ENCODE results near the gene SPI1.

DNA sequence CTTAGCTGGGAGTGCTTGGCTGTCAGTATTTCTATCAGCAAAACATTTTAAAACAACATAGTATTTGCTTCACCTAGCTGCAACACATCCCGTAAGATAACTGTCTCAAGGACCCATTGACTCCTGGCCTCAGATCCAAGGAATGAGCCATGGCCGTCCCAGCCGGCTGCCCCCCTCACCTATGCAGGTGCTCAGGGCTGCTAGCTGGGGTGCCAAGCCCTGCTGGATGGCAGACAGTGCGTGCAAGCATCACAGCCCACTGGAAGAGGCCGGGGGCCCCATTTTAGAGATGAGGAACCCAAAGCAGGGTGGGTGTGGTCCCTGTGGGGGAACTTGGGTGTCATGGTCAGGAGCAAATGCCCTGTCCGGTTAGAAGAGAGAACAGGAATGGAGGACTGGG lies 39.4 kb upstream of the SPI1 start:
- TF ChIP-seq EZH2 (IDR thresholded peaks at IDR 0.05; ENCODE audit: insufficient read depth, poor library complexity, severe bottlenecking) (no peak), EZH2phosphoT487 (IDR thresholded peaks at IDR 0.05; ENCODE audit: insufficient read depth, low read depth) (no peak)
